ENCODE data around the gene CPM. TPM values are rescaled to one million over a fixed set of nuclear protein-coding genes. Genes with fewer than 3 reads are reported as not detected.

Gene CPM
- total and polyA plus RNA-seq, 9 donors: 21.3 to 64.6 (median 37.9) TPM

GRCh38 chr12:68893741-68894140 is 39.2 kb downstream of the CPM start:
- H3K27ac ChIP-seq: no peak overlapping the region
- WGBS, 3 donors: 85 to 91% (median 89%) methylated on average over 3 of the region's 3 CpGs
- no peaks in the 10 kb centered on the region for H3K27me3 ChIP-seq
- H3K36me3 ChIP-seq: no peaks in the 10 kb centered on the region
- no peak for DNase-seq
- intact Hi-C loops (cut with DNase I): loop anchor here in 1 of 4 donors (10.0 kb wide), 1 partner anchor 261 kb away; no protein-coding TSS in a partner anchor
- no peak for TF ChIP-seq CTCF (IDR thresholded peaks at IDR 0.05)
- no peak for TF ChIP-seq POLR2A (IDR thresholded peaks at IDR 0.05)
- no peak for TF ChIP-seq EP300 (IDR thresholded peaks at IDR 0.05)
- peaks cover 7% of the 10 kb centered on the region for H3K4me1 ChIP-seq (ENCODE audit: insufficient read depth)
- H3K9me3 ChIP-seq: no peaks in the 10 kb centered on the region
- H3K4me3 ChIP-seq: no peak overlapping the region

GRCh38 chr12:68893201-68893600 is 39.8 kb downstream of the CPM start:
- WGBS, 3 donors: 95 to 100% (median 97%) methylated on average over 2 of the region's 2 CpGs
- TF ChIP-seq CTCF (IDR thresholded peaks at IDR 0.05): no peak
- no peak for TF ChIP-seq POLR2A (IDR thresholded peaks at IDR 0.05)
- TF ChIP-seq EP300 (IDR thresholded peaks at IDR 0.05): no peak
- H3K27ac ChIP-seq: no peak overlapping the region
- H3K27me3 ChIP-seq: no peaks in the 10 kb centered on the region
- H3K9me3 ChIP-seq: no peaks in the 10 kb centered on the region
- intact Hi-C loops (cut with DNase I): loop anchor here in 1 of 4 donors (10.0 kb wide), 1 partner anchor 262 kb away; no protein-coding TSS in a partner anchor
- no peaks in the 10 kb centered on the region for H3K36me3 ChIP-seq
- no peak overlapping the region for H3K4me3 ChIP-seq
- DNase-seq: no peak
- peaks cover 5% of the 10 kb centered on the region for H3K4me1 ChIP-seq (ENCODE audit: insufficient read depth)

- DNase-seq: no peak
- H3K9me3 ChIP-seq: no peaks in the 10 kb centered on the region
- intact Hi-C loops (cut with DNase I): loop anchor here in 1 of 4 donors (10.0 kb wide), 1 partner anchor 264 kb away; no protein-coding TSS in a partner anchor
- H3K4me1 ChIP-seq (ENCODE audit: insufficient read depth): peaks cover 2% of the 10 kb centered on the region
- WGBS, 3 donors: 71 to 78% (median 72%) methylated on average over 6 of the region's 6 CpGs
- no peak overlapping the region for H3K27ac ChIP-seq
- H3K4me3 ChIP-seq: no peak overlapping the region
- H3K36me3 ChIP-seq: no peaks in the 10 kb centered on the region
- no peaks in the 10 kb centered on the region for H3K27me3 ChIP-seq
- no peak for TF ChIP-seq POLR2A (IDR thresholded peaks at IDR 0.05)
- TF ChIP-seq EP300 (IDR thresholded peaks at IDR 0.05): no peak
- no peak for TF ChIP-seq CTCF (IDR thresholded peaks at IDR 0.05)
Measured at GRCh38 chr12:68891141-68891540, 41.8 kb downstream of the CPM start.

- intact Hi-C loops (cut with DNase I): loop anchor here in 1 of 4 donors (10.0 kb wide), 1 partner anchor 264 kb away; no protein-coding TSS in a partner anchor
- H3K4me3 ChIP-seq: no peak overlapping the region
- H3K9me3 ChIP-seq: no peaks in the 10 kb centered on the region
- DNase-seq: no peak
- TF ChIP-seq EP300 (IDR thresholded peaks at IDR 0.05) (no peak), CTCF (IDR thresholded peaks at IDR 0.05) (no peak), POLR2A (IDR thresholded peaks at IDR 0.05) (no peak)
- no peaks in the 10 kb centered on the region for H3K36me3 ChIP-seq
- H3K27ac ChIP-seq: no peak overlapping the region
- WGBS, 3 donors: 54 to 68% (median 63%) methylated on average over 4 of the region's 4 CpGs
- peaks cover 2% of the 10 kb centered on the region for H3K4me1 ChIP-seq (ENCODE audit: insufficient read depth)
- no peaks in the 10 kb centered on the region for H3K27me3 ChIP-seq
Measured at GRCh38 chr12:68890701-68891113, 42.3 kb downstream of the CPM start.
